GM19324 (cell line): Measurements from ENCODE around the gene RTL5.

Experiments used
- ATAC-seq: cut with Tn5 transposase; IDR thresholded peaks from one replicate; pipeline ENCODE4 v1.9.1; 2021; ENCODE audit warnings: mild to moderate bottlenecking, moderate library complexity; ENCODE audit not compliant: unreplicated experiment, low FRiP score

RTL5 gene

DNA sequence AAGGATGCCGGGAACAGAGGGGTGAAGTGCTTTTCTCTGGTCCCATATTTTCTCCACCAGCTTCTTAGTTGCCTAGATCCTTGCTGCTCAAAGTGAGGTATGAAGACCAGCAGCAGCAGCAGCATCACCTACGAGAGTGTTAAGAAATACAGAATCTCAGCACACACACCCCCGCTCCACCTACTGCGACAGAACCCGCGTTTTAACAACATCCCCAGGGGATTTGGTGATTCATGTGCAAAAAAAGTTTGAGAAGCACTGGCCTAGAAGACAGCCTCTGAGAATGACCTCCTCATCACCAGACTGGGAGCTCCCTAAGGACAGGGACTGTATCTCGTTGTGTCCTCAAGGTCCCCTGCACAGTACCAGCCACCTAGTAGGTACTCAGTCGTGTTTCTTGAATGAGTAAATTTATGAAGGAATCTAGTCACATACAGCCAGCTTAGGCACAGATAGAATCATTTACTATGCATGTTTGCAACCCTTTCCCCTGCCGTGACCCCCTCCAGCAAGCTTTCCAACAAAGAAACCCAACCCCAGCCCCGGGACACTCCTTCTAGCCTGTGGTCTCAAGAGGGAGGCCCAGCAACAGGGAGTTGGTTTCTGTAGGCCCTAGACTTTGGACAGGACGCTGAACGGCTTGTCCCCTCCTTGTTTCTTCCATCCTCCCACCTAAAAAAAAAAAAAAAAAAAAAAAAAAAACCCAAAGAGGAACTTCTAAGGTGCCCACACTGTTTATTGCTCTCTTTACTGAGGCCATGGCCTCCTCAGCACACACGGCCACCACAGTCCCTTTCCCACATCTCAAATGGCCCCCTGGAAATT, 21.5 kb downstream of the RTL5 start:
- no peak for ATAC-seq

DNA sequence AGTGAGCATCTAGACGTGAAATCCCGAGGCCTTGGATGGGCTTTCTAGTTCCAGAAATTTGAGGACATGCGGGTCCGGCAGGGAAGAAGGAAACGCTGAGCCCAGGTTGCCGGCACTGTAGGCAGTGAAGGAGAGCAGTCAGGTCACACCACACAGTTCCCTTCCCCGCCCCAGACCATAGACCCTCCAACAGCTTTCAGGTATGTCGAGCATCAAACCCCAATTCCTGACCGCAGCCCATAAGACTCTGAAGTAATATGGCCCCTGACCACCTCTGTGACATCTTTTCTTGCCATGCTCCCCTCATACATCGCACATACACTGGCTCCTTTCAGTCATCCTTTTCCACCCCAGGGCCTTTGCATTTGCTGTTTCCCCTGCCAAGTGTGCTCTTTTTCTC, 23.0 kb downstream of the RTL5 start:
- ATAC-seq = no peak

DNA sequence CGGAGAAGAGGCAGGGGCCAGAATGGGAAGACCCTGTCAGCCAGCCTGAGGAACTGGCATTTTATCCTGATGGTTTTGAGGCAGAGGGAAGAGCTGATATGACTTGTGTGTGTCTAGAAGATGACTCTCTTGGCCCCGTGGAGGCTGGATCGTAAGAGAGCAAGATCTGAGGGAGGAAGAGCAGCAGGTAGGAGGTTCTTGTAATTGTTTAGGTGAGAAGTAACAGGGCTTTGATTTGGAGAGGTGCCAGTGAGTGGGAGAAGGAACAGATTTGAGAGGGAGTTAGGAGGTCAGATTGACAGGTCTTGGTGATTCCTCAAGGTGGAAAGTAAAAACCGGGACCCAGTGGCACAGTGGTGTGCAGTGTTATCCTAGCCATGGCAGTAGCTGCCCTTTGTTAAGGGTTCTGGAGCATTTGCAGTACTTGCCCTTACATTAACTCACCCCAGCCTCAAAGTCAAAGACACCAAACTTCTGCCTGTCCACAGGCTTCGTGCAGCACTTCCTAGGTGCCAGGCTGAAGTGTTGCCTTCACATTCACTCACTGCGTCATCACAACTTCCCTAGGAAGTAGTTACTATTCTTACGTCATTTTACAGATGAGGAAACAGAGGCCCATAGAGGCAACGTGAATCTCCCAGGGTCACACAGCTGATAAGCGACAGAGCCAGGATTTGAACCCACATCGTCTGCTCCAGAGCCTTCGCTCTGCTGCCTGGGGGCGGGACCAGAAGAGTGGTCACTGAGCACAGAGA, 23.7 kb downstream of the RTL5 start:
- ATAC-seq = no peak

DNA sequence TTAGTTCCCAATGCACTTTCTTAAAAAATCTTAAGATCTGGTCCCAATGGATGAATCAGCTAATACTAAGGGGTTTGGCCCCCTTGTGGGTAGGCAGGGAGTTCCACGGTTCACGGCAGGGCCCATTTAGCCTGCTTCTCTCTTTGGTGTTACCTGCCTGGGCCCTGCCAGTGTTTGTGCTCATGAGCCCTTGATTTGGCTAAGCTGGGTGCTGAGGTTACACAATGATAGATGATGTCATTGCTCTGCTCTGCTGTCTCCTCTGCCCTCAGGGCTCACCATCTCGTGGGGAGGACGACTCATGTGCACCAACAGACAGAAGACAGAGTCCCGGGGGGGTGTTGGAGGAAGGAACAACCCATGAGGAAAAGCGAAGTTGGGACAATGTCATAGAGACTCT, 24.4 kb downstream of the RTL5 start:
- no peak for ATAC-seq

DNA sequence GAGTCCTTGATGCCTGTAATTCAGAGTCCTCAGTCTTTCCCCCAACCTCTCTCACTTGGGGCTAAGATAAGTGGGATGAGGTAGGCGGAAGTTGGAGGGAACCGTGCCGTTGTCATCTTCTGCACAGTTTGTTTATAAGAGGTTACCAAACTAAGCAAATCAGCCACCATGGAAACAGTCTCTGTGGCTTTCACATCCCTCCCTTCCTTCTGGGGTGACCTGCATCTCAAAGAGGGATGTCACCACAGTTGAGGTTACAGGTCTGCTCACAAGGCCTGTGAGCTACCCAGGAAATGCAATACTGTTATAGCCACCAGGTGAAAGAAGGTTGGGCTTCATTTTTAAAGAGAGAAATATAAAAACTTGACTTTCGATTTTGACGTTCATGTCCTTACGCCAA, 26.3 kb downstream of the RTL5 start:
- ATAC-seq = peak; percentile 58

DNA sequence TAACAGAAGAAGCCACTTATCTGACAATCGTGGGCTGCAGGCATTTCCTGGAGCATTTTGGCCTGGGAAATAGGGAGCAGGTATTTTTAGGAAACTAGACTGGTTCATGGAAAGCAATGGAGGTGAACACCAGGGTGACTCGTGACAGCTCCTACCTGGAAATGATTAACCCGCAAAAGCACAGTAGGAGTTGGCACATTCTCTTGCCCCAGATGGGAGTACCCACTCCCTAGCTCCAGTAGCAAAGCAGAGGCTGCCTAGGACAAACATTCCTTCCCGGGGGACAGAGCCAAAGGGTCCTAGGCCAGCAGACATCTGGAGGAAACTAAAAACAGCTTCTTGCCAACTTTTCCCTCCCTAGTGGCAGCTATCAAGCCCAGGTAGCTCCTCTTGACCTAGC, 29.0 kb downstream of the RTL5 start:
- no peak for ATAC-seq

DNA sequence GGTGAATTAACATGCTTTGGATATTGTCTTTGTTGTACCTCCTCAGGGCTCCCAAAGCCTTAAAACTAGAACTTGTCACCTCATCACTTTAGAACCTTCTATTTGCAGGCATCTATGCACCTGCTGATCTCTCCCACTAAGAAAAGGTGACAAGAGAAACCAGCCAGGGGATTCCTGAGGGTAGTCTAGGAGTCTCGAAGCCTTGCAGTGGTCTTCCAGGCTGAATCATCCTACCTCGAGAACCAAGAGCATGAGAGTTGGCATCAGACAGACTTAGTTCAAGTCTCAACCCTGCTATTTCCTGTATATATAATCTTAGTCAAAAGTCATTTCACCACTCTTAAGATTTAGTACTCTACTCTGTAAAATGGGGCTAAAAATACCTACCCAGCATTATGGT, 29.6 kb downstream of the RTL5 start:
- ATAC-seq = no peak

DNA sequence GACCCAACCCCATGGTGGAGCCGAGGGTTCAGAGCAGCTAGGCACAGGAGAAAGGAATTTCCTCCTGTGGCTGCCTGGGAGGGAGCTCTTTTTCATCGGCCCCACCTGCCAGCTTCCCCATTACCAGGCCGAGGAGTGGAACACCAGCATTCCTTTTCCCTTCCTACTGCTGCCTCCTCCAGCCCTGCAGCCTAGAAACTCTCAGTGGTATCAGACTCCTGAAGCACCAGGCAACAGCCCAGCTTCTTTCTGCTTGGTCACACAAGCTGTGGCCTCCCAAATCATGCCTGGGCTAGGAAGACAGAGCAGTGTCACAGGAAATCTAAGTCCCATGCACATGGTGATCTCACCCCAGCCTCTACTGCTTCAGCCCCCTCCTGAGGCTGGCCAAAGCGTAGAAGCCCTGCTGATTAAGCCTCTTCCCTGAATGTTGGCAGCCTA, 30.1 kb downstream of the RTL5 start:
- no peak for ATAC-seq

DNA sequence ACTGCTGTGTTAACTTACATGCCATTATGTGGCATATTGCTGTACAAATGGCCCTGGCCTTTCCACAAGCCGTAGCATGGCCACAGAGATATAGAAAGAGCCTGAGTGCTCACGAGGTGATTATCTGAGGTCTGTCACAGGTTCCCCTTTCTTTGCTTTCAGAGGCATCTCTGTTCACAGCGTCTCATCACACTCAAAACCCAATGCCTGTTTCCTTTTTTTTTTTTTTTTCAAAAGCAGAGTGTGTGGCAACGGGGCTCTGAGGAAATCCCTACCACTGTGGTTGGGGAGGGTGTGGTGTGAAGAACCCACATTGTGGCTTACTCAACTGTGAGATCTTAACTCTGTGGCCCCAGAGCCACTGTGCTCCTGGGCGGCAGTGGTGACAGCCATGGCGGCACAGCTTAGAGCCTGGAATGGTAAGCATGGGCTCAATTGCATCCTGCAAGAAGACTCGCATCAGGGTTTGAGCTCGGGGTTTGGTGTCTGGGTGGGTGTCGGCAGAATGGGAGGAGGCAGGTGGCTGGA, 30.8 kb downstream of the RTL5 start:
- ATAC-seq = peak; percentile 72

DNA sequence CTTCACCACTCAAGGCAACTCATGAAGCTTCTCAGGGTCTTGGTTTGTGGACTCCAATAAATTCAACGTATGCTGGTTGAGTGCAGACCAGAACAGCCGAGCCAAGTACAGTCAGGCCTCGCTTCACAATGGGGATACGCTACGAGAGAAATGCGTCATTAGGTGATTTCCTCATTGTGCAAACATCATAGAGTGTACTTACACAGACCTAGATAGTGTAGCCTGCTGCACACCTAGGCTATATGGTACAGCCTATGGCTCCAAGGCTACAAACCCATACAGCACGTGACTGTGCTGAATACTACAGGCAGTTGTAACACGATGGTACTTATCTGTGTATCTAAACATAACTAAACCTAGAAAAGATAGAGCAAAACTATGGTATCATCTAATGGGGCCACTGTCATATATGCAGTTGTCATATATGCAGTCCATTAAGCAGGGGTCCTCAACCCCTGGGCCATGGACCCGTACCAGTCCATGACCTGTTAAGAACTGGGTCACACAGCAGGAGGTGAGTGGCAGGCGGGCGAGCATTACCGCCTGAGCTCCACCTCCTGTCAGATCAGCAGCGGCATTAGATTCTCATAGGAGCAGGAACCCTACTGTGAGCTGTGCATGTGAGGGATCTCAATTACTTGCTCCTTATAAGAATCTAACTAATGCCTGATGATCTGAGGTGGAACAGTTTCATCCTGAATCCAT, 31.5 kb downstream of the RTL5 start:
- ATAC-seq = no peak

DNA sequence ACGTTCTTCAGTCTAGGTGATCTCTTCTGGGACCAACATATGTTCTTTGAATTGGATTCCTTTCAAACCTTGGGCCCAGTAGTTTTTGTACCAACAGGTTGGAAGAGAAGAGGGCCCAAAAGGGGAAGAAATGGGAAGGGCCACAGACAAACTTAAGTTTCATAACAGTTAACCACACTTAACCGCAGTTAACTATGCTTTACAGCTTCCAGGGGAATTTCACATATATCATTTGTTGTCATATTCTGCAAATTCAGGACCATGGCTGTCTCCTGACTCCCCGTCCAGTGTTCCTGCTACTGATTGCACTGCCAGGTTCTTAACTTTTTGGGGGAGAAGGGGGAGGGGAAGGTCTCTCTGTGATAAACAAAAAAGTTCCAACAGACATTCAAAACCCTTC, 34.6 kb downstream of the RTL5 start:
- ATAC-seq = no peak

DNA sequence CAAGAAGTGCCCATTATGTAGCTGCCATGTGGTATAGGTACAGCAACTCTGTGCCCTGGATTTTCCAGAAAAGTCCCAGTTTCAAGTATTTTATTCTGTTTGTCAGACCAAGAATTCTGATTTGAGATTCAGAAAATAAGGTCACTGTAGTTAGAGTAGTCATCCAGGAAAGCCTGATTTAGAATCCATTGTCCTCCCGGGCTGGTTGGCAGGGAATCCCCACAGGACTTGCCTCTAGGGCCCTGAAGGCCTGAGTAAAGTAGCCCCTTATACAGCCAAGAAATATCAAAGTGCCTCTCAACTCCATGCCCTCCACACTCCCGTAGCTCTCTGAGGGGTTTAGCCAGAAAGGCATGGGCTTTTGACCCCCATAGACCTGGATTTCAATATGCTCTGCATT, 36.3 kb downstream of the RTL5 start:
- no peak for ATAC-seq

DNA sequence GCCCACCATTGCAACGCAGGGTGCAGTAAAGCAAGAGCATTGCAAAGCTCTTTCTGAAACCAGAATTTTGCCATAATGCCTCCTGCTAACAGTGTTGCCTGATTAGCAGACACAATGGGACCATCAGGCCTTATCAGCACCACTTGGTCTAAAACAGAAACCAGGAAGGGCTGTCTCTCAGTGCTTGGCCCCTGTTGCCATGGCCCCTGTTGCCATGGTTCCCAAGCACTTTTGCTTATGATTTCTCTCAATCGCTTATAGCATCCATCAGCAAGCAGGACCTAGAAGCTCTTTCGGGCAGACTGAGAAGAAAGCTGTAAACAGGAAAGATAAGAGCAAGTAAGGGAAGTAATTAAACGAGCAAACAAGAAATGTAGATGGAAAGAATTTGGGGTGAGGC, 36.8 kb downstream of the RTL5 start:
- peak; percentile 84 for ATAC-seq

DNA sequence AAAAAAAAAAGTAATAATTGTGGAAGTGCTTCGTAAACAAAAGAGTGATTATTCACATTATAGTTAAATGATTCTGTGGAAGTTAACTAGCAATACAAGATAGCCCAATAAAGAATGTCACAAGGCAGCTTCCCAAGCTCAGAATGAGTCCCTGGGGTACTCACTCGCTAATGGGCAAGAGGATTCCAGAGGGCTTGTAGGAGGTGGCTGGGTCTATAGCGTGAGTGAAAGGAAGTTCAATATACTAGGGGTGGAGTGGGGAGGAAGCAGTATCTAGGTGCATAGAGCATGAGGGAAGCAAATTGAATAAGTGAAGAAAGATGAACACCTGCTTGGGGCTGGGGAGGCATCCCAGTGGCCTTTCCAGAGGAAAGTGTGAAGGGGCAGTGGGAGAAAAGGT, 42.5 kb downstream of the RTL5 start:
- ATAC-seq = no peak

DNA sequence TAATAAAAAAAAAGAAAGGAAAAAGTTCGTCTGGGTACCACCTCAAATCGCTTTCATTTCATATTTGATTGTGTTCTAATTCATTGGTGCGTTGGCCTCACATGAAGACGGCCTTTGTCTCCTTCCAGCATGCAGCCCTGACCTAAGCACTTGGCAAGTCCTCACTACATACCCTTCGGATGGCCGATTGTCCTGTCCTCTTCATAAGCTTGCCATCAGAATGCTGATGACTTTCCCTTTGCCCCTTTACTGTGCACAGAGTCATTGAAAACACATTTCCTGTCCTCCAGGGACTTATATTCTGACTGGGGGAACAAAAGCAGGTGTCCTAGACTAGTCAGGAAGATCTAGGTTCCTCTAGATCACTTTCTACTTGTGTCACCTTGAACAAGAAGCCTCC, 43.0 kb downstream of the RTL5 start:
- no peak for ATAC-seq

DNA sequence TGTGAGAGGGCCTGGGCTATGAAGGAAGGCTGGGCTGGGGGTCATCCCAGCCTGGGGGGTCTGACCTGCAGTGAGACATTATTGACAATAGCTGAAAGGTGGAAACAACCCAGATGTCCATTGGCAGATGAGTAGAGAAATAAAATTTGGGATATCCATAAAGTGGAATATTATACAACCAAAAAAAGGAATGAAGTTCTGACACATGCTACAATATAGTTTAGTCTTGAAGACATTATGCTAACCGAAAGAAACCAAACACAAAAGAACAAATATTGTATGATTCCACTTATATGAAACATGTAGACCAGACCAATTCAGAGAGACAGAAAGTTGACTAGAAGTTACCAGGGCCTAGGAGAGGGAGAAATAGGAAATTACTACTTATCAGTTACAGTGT, 44.7 kb downstream of the RTL5 start:
- no peak for ATAC-seq

DNA sequence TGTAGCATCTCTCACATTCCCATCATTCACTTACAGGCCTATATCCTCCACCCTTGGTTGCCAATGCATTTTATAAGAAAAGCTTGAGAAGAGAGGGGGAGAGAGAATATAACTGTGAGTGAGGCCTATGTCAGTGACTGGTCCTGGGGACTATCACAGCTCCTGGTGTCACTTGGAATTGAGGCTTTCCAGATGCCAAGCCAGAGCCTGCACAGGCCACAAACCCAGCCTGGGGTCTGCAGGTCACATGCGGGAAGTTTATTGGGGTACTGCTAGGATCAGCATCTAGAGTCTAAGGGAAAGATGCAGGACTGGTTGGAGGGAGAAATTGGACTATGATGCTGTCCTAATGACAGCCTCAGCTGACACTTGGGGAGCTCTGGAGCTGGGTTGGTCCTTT, 47.6 kb downstream of the RTL5 start:
- no peak for ATAC-seq

DNA sequence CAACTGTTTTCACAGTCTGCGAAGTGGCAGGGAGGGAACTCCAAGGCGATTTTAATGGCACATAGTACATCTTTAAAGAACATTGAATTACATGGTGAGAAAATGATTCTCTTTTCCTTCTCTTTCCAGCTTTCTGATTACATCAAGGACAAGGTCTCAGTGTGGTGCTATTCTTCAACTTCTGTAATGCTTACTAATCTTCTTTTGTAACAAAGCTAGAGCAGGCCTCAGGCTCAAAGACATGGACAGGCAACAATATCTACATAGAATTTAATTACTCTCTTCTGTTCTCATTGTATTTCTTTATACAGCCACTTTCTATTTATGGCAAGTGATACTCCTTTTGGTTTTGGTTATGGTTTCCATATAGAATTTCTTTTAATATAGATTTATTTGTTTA, 48.4 kb downstream of the RTL5 start:
- ATAC-seq = no peak

DNA sequence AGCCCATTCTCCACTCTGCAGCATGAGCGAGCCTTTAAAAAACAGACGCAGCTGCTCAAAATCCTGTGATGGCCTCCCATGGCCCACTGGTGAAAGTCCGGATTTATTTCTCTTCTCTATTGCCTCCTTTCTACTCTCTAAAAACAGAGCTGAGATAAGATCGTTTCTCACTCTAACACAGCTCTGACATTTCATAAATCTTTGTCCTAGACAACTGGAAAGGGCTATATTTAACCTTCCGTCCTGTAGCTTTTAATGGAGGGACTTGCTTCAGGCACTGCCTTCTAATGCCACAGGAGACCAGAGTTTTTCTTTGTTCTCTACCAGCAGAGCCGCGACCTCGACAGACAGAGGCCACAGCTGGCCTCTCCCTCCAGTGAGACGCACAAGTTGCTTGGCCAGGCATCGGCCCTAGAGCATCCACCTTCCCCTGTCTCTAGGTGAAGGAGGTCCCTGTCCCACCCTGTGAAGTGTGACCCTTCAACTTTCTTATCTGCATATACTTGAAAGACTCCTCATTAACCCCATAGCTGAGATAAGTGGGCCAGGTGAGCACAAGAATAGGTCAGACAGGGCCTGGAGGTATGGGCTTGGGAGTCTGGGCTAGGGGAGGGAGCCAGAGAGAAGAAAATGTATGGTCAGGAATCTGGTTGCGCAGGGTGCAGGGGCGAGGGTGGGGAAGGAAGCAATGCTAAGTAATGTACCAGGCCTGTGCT, 50.0 kb downstream of the RTL5 start:
- no peak for ATAC-seq

DNA sequence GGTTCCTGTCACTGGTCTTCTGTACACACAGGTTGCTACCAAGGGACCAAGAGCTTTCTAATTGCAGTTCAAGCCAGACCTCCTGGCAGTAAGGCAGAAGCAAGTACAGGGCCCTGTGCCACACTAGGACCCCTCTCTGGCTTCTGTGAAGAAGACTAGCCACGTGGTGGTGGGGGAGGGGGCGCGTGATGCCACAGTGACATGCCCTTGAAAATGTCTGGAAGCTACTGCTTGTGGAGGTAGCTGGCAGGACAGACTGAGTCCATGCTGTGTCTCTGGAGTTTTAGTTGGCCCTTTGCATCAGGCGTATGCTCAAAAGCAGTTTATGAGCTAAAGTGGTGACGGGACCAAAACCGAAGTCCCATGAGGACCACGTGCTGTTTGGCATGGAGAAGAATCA, 50.9 kb downstream of the RTL5 start:
- no peak for ATAC-seq

DNA sequence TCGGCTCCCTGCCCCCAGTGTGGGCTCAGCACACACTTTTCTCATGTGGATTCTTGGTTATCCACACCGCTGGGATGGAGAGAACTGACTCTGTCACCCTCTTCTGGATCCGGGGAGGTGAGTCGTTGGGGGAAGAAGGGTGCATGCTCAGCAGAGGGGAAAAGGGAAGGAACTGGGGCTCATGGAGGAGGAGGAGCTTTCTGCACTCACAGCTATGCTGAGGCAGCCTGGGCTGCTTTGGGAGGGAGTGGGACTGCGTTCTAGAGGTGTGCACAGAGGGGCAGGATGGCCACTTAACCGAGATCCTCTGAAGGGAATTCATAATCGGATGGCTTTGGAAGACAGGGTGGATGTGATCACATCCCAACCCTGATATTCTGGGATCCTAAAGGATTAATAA, 51.6 kb downstream of the RTL5 start:
- no peak for ATAC-seq
